ENCODE measurements around the gene CASP4. TPM values are rescaled to one million over a fixed set of nuclear protein-coding genes. Genes with fewer than 3 reads are reported as not detected.
A peak's percentile ranks its signal among the peaks of the same experiment; 100 is the strongest.
"Not testable (repeated sequence)": the region's sequence is repeated elsewhere in the genome, so short reads cannot be mapped to it uniquely, and the experiment has no call there.

Gene CASP4
- total RNA-seq, 1 donor from 2014 or later = not detected

GRCh38 chr11:104957280-104957679, 11.1 kb downstream of the CASP4 start:
- no peaks in the 10 kb centered on the region for H3K27me3 Mint-ChIP-seq (ENCODE audit: low read depth)
- H3K27ac Mint-ChIP-seq (ENCODE audit: unreplicated experiment) = no peak overlapping the region
- DNase-seq (ENCODE audit: low read depth, low spot score) = no peak
- H3K9me3 Mint-ChIP-seq = no peaks in the 10 kb centered on the region
- H3K4me1 Mint-ChIP-seq = no peaks in the 10 kb centered on the region
- no peak for TF ChIP-seq CTCF (conservative IDR thresholded peaks at IDR 0.05)
- H3K4me3 Mint-ChIP-seq = no peak overlapping the region
- H3K36me3 Mint-ChIP-seq (ENCODE audit: low read depth) = no peaks in the 10 kb centered on the region

DNA sequence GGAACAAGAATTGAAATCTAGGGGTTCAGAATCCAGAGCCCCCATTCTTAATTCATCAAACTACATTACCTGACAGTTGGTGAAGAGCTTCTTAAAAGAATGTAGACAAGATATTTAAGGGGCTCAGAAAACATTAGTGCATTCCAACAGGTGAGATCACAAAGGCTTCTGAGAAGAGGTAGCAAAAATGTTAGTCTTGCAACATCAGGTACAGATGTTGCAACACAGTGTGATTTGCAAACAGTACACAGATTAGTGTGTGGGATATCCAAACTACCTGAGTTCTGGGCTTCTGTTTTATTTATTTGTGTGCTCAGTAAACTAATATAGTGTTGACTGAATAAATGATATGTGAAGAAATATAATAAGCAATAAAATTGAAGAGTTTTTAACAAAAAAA, 11.8 kb downstream of the CASP4 start:
- no peaks in the 10 kb centered on the region for H3K36me3 Mint-ChIP-seq (ENCODE audit: low read depth)
- no peak for TF ChIP-seq CTCF (conservative IDR thresholded peaks at IDR 0.05)
- no peak overlapping the region for H3K27ac Mint-ChIP-seq (ENCODE audit: unreplicated experiment)
- no peaks in the 10 kb centered on the region for H3K27me3 Mint-ChIP-seq (ENCODE audit: low read depth)
- H3K4me1 Mint-ChIP-seq = no peaks in the 10 kb centered on the region
- no peak for DNase-seq (ENCODE audit: low read depth, low spot score)
- H3K4me3 Mint-ChIP-seq = no peak overlapping the region
- no peaks in the 10 kb centered on the region for H3K9me3 Mint-ChIP-seq

GRCh38 chr11:104946907-104947306, 21.5 kb downstream of the CASP4 start:
- H3K9me3 Mint-ChIP-seq = no peaks in the 10 kb centered on the region
- H3K27me3 Mint-ChIP-seq (ENCODE audit: low read depth) = no peaks in the 10 kb centered on the region
- no peak overlapping the region for H3K27ac Mint-ChIP-seq (ENCODE audit: unreplicated experiment)
- TF ChIP-seq CTCF (conservative IDR thresholded peaks at IDR 0.05) = peak; percentile 64
- DNase-seq (ENCODE audit: low read depth, low spot score) = no peak
- H3K4me3 Mint-ChIP-seq = no peak overlapping the region
- no peaks in the 10 kb centered on the region for H3K36me3 Mint-ChIP-seq (ENCODE audit: low read depth)
- H3K4me1 Mint-ChIP-seq = no peaks in the 10 kb centered on the region

GRCh38 chr11:104944076-104944475, 24.3 kb downstream of the CASP4 start:
- H3K27me3 Mint-ChIP-seq (ENCODE audit: low read depth) = peaks cover 3% of the 10 kb centered on the region
- H3K36me3 Mint-ChIP-seq (ENCODE audit: low read depth) = no peaks in the 10 kb centered on the region
- H3K4me3 Mint-ChIP-seq = no peak overlapping the region
- H3K4me1 Mint-ChIP-seq = no peaks in the 10 kb centered on the region
- no peak for TF ChIP-seq CTCF (conservative IDR thresholded peaks at IDR 0.05)
- DNase-seq (ENCODE audit: low read depth, low spot score) = no peak
- H3K27ac Mint-ChIP-seq (ENCODE audit: unreplicated experiment) = no peak overlapping the region
- no peaks in the 10 kb centered on the region for H3K9me3 Mint-ChIP-seq

GRCh38 chr11:104943561-104943960, 24.8 kb downstream of the CASP4 start:
- peaks cover 3% of the 10 kb centered on the region for H3K27me3 Mint-ChIP-seq (ENCODE audit: low read depth)
- no peaks in the 10 kb centered on the region for H3K9me3 Mint-ChIP-seq
- H3K27ac Mint-ChIP-seq (ENCODE audit: unreplicated experiment) = no peak overlapping the region
- DNase-seq (ENCODE audit: low read depth, low spot score) = no peak
- TF ChIP-seq CTCF (conservative IDR thresholded peaks at IDR 0.05) = no peak
- no peaks in the 10 kb centered on the region for H3K36me3 Mint-ChIP-seq (ENCODE audit: low read depth)
- no peak overlapping the region for H3K4me3 Mint-ChIP-seq
- no peaks in the 10 kb centered on the region for H3K4me1 Mint-ChIP-seq

- Mint-ChIP-seq H3K27me3 (ENCODE audit: low read depth) (peaks cover 4% of the 10 kb centered on the region), H3K36me3 (ENCODE audit: low read depth) (no peaks in the 10 kb centered on the region), H3K27ac (ENCODE audit: unreplicated experiment) (no peak overlapping the region), H3K4me3 (no peak overlapping the region), H3K9me3 (peaks cover 18% of the 10 kb centered on the region), H3K4me1 (no peaks in the 10 kb centered on the region)
- no peak for DNase-seq (ENCODE audit: low read depth, low spot score)
- TF ChIP-seq CTCF (conservative IDR thresholded peaks at IDR 0.05) = no peak
Observed at GRCh38 chr11:104934594-104934993, 33.8 kb downstream of the CASP4 start.

- not testable (repeated sequence) for H3K4me1 Mint-ChIP-seq; H3K36me3 Mint-ChIP-seq (ENCODE audit: low read depth); H3K27me3 Mint-ChIP-seq (ENCODE audit: low read depth); H3K27ac Mint-ChIP-seq (ENCODE audit: unreplicated experiment); DNase-seq (ENCODE audit: low read depth, low spot score); H3K4me3 Mint-ChIP-seq
- H3K9me3 Mint-ChIP-seq = peaks cover 18% of the 10 kb centered on the region
Observed at GRCh38 chr11:104934073-104934472, 34.3 kb downstream of the CASP4 start.

All from neural crest cell (in vitro differentiated cells).